Suprapubic skin (tissue), 3 donors: Measurements from ENCODE around the gene MCTP2.

Source experiments
- CTCF ChIP-seq, 2 donors: fragments of 200-600 bp in 1 of 2; fragments of 450-650 bp in 1 of 2; sonication (generic) in 1 of 2; IDR thresholded peaks; one replicate each; pipeline ENCODE4 v1.5.1; 2016 to 2019; ENCODE audit warnings: antibody characterized with exemption in 2 of 2, mild to moderate bottlenecking in 1 of 2, moderate library complexity in 1 of 2
- EP300 ChIP-seq: sonication (generic); formaldehyde crosslinking; IDR thresholded peaks from one replicate; pipeline ENCODE4 v1.6.1; 2017; ENCODE audit warnings: antibody characterized with exemption
- POLR2A ChIP-seq, 2 donors: fragments of 450-650 bp; IDR thresholded peaks; one replicate each; pipeline ENCODE4 v1.6.1; 2017; ENCODE audit warnings: antibody characterized with exemption in 2 of 2, mild to moderate bottlenecking in 2 of 2, moderate library complexity in 2 of 2

GRCh38 chr15:94385441-94385840, 154.1 kb downstream of the MCTP2 start:
- TF ChIP-seq CTCF (IDR thresholded peaks at IDR 0.05), result no peak
- no peak for TF ChIP-seq POLR2A (IDR thresholded peaks at IDR 0.05)
- TF ChIP-seq EP300, result no peak
